ENCODE data around the gene PDP2.
"Not testable (repeated sequence)": the region's sequence is repeated elsewhere in the genome, so short reads cannot be mapped to it uniquely, and the experiment has no call there.

Gene PDP2

GRCh38 chr16:66853261-66854139, 26.8 kb upstream of the PDP2 start:
- no peak for DNase-seq (ENCODE audit: low read depth)

- no peak for DNase-seq (ENCODE audit: low read depth)
Measured at GRCh38 chr16:66856184-66856730, 24.1 kb upstream of the PDP2 start.

GRCh38 chr16:66856801-66857200, 23.5 kb upstream of the PDP2 start:
- DNase-seq (ENCODE audit: low read depth): no peak

- DNase-seq (ENCODE audit: low read depth): no peak
Measured at GRCh38 chr16:66857437-66857836, 22.9 kb upstream of the PDP2 start.

GRCh38 chr16:66858740-66859396, 21.4 kb upstream of the PDP2 start:
- no peak for DNase-seq (ENCODE audit: low read depth)

- DNase-seq (ENCODE audit: low read depth): no peak
Measured at GRCh38 chr16:66859397-66860068, 20.8 kb upstream of the PDP2 start.

- DNase-seq (ENCODE audit: low read depth): no peak
Measured at GRCh38 chr16:66862023-66862520, 18.2 kb upstream of the PDP2 start.

GRCh38 chr16:66863707-66864106, 16.6 kb upstream of the PDP2 start:
- no peak for DNase-seq (ENCODE audit: low read depth)

- DNase-seq (ENCODE audit: low read depth): no peak
Measured at GRCh38 chr16:66869424-66869823, 10.9 kb upstream of the PDP2 start.

- not testable (repeated sequence) for DNase-seq (ENCODE audit: low read depth)
Measured at GRCh38 chr16:66871363-66871762, 9.0 kb upstream of the PDP2 start.

GRCh38 chr16:66871840-66872239, 8.5 kb upstream of the PDP2 start:
- no peak for DNase-seq (ENCODE audit: low read depth)

GRCh38 chr16:66872559-66872942, 7.8 kb upstream of the PDP2 start:
- DNase-seq (ENCODE audit: low read depth): no peak

GRCh38 chr16:66872943-66873684, 7.2 kb upstream of the PDP2 start:
- peak; percentile 78 for DNase-seq (ENCODE audit: low read depth)

- DNase-seq (ENCODE audit: low read depth): no peak
Measured at GRCh38 chr16:66873685-66874055, 6.6 kb upstream of the PDP2 start.

GRCh38 chr16:66874079-66874775, 6.1 kb upstream of the PDP2 start:
- DNase-seq (ENCODE audit: low read depth): no peak

- no peak for DNase-seq (ENCODE audit: low read depth)
Measured at GRCh38 chr16:66878067-66878466, 2.2 kb upstream of the PDP2 start.

- DNase-seq (ENCODE audit: low read depth): no peak
Measured at GRCh38 chr16:66881014-66881417, 701 bp downstream of the PDP2 start.

- no peak for DNase-seq (ENCODE audit: low read depth)
Measured at GRCh38 chr16:66881560-66881959, 1.2 kb downstream of the PDP2 start.

GRCh38 chr16:66881964-66882508, 1.7 kb downstream of the PDP2 start:
- DNase-seq (ENCODE audit: low read depth): no peak

GRCh38 chr16:66882702-66883101, 2.4 kb downstream of the PDP2 start:
- no peak for DNase-seq (ENCODE audit: low read depth)

- DNase-seq (ENCODE audit: low read depth): no peak
Measured at GRCh38 chr16:66885491-66885890, 5.2 kb downstream of the PDP2 start.
